MM.1S (cell line): ENCODE measurements around the gene ENPP5.

ENCODE experiments used
- CTCF ChIP-seq: fragments of 300-600 bp; sonication (generic); IDR thresholded peaks from 2 replicates; pipeline ENCODE4 v1.5.1; 2016; ENCODE audit warnings: antibody characterized with exemption, low read length, mixed read lengths
- EZH2phosphoT487 ChIP-seq: fragments of 300-600 bp; sonication (generic); IDR thresholded peaks from 2 replicates; pipeline ENCODE4 v1.6.1; 2018; ENCODE audit warnings: antibody characterized with exemption, low read length

GRCh38 chr6:46207174-46207573 lies 36.4 kb upstream of the ENPP5 start:
- no peak for TF ChIP-seq CTCF
- no peak for TF ChIP-seq EZH2phosphoT487
